AG04449 (cell line): ENCODE measurements around the gene LMOD3.
A peak's percentile ranks its signal among the peaks of the same experiment; 100 is the strongest.

Experiments
- CTCF ChIA-PET: fragments of 350-600 bp; formaldehyde crosslinking; extraction: SDS; loops from one replicate; lab custom pipeline; 2021; ENCODE audit warnings: antibody characterized with exemption; lab: Yijun Ruan, JAX
- POLR2A ChIA-PET: fragments of 400-600, 350-600 bp; formaldehyde crosslinking; extraction: SDS; loops from one replicate; lab custom pipeline; 2020; ENCODE audit warnings: antibody characterized with exemption, inconsistent platforms; lab: Yijun Ruan, JAX
- DNase-seq: peaks from one replicate; pipeline ENCODE4 v3.0.0-alpha.2; 2010; ENCODE audit warnings: low read depth, low spot score
- H3K4me3 ChIP-seq: 2 replicates; pipeline ENCODE4 v1.5.1; 2011; ENCODE audit warnings: low read depth, mild to moderate bottlenecking, control low read depth, low read length
- TF ChIP-seq, protein P1 (sequence below): IDR thresholded peaks from one replicate; pipeline ENCODE4 v1.5.1; 2011; ENCODE audit warnings: mild to moderate bottlenecking, moderate library complexity, low read length, control low read depth, inconsistent platforms; ENCODE audit not compliant: insufficient read depth; ENCODE audit errors: missing control alignments

LMOD3 gene

DNA sequence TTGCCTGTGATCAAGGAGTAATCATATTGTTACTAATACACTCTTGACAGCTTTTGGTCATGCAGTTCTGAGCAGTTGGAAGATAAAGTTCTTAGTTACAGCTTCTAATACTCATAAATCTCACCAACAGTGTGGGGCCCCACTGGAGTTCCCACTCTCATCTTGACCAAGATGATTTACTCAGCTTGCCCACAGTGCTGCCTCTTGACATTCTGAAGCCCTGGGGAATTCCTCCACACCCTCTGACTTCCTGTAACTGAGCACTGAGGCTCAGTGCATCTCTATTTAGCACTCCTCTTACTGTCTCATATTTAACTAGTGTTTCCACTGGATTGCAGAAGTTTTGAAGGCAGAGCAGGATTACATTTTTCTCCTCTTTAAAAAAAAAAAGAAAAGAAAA lies 39.6 kb downstream of the LMOD3 start:
- TF ChIP-seq, protein P1, sequence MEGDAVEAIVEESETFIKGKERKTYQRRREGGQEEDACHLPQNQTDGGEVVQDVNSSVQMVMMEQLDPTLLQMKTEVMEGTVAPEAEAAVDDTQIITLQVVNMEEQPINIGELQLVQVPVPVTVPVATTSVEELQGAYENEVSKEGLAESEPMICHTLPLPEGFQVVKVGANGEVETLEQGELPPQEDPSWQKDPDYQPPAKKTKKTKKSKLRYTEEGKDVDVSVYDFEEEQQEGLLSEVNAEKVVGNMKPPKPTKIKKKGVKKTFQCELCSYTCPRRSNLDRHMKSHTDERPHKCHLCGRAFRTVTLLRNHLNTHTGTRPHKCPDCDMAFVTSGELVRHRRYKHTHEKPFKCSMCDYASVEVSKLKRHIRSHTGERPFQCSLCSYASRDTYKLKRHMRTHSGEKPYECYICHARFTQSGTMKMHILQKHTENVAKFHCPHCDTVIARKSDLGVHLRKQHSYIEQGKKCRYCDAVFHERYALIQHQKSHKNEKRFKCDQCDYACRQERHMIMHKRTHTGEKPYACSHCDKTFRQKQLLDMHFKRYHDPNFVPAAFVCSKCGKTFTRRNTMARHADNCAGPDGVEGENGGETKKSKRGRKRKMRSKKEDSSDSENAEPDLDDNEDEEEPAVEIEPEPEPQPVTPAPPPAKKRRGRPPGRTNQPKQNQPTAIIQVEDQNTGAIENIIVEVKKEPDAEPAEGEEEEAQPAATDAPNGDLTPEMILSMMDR, result no peak
- DNase-seq, result peak; percentile 50
- H3K4me3 ChIP-seq, result no peak overlapping the region
- POLR2A ChIA-PET, result interaction anchor here (1.4 to 1.5 kb wide), 2 partner anchors 9 to 30 kb away, joined by 3 to 4 read pairs; partner anchors contain the start of gene TMF1
- CTCF ChIA-PET, result interaction anchor here (1.1 kb wide), 1 partner anchor 38 kb away, joined by 4 read pairs; no protein-coding TSS in a partner anchor

DNA sequence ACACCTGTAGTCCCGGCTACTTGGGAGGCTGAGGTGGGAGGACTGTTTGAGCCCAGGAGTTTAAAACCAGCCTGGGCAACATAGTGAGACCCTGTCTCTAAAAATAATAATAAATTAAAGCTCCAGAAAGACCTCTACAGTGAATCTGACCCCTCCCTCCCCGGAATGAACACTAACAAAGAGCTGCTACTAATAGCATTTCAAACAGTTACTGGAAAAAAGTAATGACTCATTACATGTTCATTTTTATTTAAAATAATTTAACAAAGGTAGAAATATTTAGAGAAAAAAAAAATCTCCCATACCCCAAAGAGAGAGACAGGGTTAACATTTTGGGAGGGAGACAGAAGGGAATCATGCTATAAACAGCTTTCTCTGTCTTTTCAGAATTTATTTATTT lies 40.0 kb downstream of the LMOD3 start:
- TF ChIP-seq, protein P1, result no peak
- no peak overlapping the region for H3K4me3 ChIP-seq
- no peak for DNase-seq
- CTCF ChIA-PET, result interaction anchor here (1.1 kb wide), 1 partner anchor 39 kb away, joined by 4 read pairs; no protein-coding TSS in a partner anchor
- POLR2A ChIA-PET, result interaction anchor here (1.4 to 1.5 kb wide), 2 partner anchors 10 to 30 kb away, joined by 3 to 4 read pairs; partner anchors contain the start of gene TMF1

DNA sequence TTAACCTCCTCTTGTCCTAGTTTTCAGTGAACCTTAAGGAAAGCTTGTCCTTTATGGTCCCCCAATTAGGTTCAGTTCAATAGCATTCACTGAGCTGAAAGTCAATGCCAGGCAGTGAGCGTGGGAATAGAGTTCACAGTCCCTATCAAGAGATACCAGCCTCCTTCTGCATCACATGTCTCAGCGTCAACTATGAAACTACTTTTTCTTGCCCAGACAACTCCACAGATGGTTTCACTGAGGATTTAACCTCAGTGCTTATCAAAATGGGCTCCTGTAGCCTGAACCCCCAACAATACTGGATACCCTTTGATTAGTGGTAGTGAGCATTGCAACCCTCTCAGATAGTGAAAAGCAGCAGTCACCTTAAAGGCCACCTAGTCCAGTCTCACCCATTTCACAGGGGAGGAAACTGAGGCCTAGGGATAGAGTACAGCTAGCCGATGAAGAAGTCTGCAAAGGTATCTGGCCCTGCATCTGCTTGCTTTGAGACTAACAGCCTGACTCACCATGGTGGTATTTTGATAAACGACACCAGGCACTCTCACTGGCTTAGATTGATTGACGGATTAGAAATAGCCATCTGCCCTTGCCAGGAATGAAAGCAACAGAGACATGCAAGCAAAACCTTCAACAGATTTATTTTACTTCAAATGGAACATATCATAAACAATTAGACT lies 40.7 kb downstream of the LMOD3 start:
- TF ChIP-seq, protein P1, result no peak
- ChIA-PET CTCF (no interaction called here), POLR2A (interaction anchor here (1.4 to 1.5 kb wide), 2 partner anchors 10 to 29 kb away, joined by 3 to 4 read pairs; partner anchors contain the start of gene TMF1)
- H3K4me3 ChIP-seq, result no peak overlapping the region
- DNase-seq, result no peak

DNA sequence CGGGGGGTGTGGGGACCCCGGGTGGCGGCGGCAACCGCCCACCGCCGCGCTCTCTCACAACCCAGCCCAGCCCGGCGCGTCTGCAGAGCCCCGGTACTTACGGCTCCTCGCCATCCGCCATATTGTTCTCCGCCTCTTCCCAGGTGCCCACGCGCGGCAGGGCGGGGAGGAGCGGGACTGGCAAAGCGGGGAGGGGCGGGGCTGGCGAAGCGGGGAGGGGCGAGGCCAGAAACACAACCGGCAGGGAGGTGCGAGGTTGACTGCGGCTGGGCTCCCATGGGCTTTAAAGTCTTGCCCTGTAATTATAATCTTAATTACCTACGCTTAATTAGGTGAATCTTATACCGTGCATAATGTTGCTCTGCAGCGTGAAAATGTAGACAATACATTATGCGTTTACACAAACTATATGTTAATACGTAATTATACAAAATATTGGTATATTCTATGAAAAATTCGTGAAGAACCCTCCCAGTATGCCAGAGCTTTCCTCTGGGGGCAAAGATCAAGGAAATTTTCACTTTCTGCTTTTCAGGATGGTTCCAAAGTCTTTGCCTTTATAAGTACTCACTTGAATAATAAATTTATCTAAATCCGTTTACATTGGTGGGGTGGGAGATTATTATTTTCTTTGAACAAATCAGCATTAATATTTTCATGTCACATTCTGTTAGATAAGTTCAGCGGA lies 42.0 kb downstream of the LMOD3 start, which contains the start of gene UBA3:
Gene UBA3 (minus strand): TSS at position 133 of the 688 bp plus-strand sequence. CDS start 12 bp downstream, at position 121.
- no peak for DNase-seq
- CTCF ChIA-PET, result no interaction called here
- POLR2A ChIA-PET, result interaction anchor here (0.6 kb wide), 1 partner anchor 28 kb away, joined by 3 read pairs; the partner anchor contains the start of gene TMF1
- peak within 1 kb of the TSS; percentile 62 for H3K4me3 ChIP-seq
- TF ChIP-seq, protein P1, result no peak

DNA sequence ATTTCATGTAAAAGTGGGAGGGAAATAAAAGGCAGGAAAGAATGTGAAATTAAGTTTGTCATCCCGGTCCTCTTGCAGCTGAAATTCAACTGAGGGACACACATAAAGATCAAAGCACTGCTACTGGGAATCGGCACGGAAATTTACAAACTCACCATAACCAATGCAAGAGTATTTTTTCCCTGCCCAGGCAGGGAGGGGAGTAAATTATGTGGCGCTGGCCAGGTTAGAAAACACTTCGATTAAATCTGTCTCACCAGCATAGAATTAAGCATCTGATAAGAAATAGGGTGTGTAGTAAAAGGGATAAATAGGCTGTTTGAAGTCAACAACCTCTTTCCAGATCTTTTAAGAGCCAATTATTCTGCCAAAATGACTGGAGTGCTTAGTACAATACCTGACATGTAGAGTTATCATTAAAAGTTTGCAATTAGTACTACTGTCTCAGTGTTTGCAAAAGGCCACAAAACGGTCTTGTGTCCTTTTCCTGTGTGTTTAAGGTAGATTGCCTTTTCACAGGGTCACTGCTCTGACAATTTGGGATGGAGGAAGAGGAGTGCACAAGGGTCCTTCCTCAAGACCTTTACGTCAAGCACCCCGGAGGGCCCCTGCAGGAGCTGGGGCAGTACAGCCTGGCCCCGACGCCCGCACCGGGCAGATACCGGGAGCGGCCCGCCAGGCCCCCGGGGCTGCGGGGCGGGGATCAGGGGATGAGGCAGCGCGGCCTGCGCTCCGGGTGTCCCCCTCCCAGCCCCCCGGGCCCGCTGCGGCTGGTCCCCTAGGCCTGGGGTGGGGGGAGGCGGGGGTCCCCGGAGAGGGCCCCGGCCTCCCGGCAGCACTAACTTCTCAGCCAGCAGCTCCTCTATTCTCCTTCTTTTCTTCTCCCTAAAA lies 42.9 kb downstream of the LMOD3 start:
- TF ChIP-seq, protein P1, result no peak
- CTCF ChIA-PET, result interaction anchor here (0.7 kb wide), 1 partner anchor 35 kb away, joined by 3 read pairs; no protein-coding TSS in a partner anchor
- peak overlapping the region; percentile 62 for H3K4me3 ChIP-seq
- POLR2A ChIA-PET, result no interaction called here
- no peak for DNase-seq
